Stimulated activated effector memory CD8-positive, alpha-beta T cell treated with anti-CD3 and anti-CD28 coated beads, Interleukin-12 subunit alpha, Interleukin-12 subunit beta, amount 100 ng/mL, for 72 hours (primary cell): ENCODE data around the gene SBF2.

Experiments used
- ATAC-seq: fragments of 150-1000 bp; cut with Tn5 transposase; 2 replicates; pipeline ENCODE4 v1.10.0; 2021
- DNase-seq, 2 donors: peaks; one replicate each; pipeline ENCODE4 v3.0.0; 2021 to 2022; ENCODE audit warnings: low spot score in 2 of 2
- H3K27ac Mint-ChIP-seq: one replicate; pipeline ENCODE4 v1.8.0; 2022; ENCODE audit warnings: mild to moderate bottlenecking, mixed read lengths
- H3K36me3 Mint-ChIP-seq: one replicate; pipeline ENCODE4 v1.8.0; 2022; ENCODE audit warnings: mild to moderate bottlenecking, mixed read lengths
- H3K4me1 Mint-ChIP-seq: one replicate; pipeline ENCODE4 v1.8.0; 2022; ENCODE audit warnings: mixed read lengths
- H3K4me3 Mint-ChIP-seq: one replicate; pipeline ENCODE4 v1.8.0; 2022; ENCODE audit warnings: mild to moderate bottlenecking, mixed read lengths
- H3K9me3 Mint-ChIP-seq: one replicate; pipeline ENCODE4 v1.8.0; 2022; ENCODE audit warnings: mixed read lengths

The SBF2 gene

DNA sequence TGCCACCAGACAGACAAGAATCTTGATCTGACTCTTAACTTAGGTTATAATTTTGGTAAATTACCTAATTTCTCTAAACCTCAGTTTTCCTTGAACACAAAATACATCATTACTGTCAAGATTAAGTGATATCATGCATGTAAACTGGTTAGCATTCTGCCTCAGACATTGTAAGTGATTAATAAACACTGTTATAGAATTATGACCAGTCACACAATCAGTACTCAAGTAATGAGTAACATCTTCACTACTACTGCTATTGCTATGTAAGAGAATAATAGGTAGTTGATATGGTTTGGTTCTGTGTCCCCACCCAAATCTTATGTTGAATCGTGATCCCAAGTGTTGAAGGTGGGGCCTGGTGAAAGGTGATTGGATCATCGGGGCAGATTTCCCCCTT, 218.9 kb downstream of the SBF2 start:
- no peak overlapping the region for H3K27ac Mint-ChIP-seq
- H3K4me1 Mint-ChIP-seq = peaks cover 6% of the 10 kb centered on the region
- no peak overlapping the region for H3K4me3 Mint-ChIP-seq
- H3K36me3 Mint-ChIP-seq = no peaks in the 10 kb centered on the region
- ATAC-seq = peak; percentile 91
- no peak for DNase-seq
- H3K9me3 Mint-ChIP-seq = peaks cover 7% of the 10 kb centered on the region

DNA sequence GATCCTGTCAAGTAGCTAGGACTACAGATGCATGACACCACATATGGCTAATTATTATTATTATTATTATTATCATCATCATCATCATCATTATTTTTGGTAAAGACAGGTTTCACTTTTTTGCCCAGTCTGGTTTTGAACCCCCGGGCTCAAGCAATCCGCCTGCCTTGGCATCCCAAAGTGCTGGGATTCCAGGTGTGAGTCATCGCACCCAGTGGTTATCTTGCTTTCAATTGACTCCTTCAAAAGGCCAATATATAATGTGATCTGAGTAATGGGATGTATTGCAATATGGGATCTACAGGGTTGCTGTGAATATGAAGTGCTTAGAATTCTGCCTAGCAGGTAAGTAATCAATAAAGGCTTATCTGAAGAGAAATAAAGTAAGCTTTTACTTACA, 221.2 kb downstream of the SBF2 start:
- Mint-ChIP-seq H3K9me3 (peaks cover 4% of the 10 kb centered on the region), H3K4me3 (no peak overlapping the region), H3K4me1 (peaks cover 6% of the 10 kb centered on the region), H3K27ac (no peak overlapping the region), H3K36me3 (no peaks in the 10 kb centered on the region)
- DNase-seq = no peak
- ATAC-seq = no peak

DNA sequence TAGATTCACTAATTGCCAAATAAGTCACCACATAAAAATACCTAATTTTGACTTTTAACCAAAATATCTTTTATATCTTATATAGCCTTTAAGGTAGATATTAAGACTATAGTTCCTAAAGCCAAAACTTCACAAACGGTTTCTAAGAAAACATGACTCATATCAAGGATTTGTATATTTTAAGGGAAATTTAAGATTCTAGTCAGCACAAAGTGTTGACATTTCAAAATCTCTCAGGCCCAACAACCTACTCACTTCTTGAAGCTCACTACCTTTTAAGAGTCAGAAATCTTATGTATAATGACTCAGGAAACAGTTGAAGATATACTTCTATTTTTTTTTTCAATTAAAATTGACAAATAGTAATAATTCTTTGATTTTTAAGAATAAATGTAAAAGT, 221.9 kb downstream of the SBF2 start:
- Mint-ChIP-seq H3K4me1 (peaks cover 6% of the 10 kb centered on the region), H3K27ac (no peak overlapping the region), H3K9me3 (peaks cover 4% of the 10 kb centered on the region), H3K4me3 (no peak overlapping the region), H3K36me3 (no peaks in the 10 kb centered on the region)
- ATAC-seq (no peak), DNase-seq (no peak)

DNA sequence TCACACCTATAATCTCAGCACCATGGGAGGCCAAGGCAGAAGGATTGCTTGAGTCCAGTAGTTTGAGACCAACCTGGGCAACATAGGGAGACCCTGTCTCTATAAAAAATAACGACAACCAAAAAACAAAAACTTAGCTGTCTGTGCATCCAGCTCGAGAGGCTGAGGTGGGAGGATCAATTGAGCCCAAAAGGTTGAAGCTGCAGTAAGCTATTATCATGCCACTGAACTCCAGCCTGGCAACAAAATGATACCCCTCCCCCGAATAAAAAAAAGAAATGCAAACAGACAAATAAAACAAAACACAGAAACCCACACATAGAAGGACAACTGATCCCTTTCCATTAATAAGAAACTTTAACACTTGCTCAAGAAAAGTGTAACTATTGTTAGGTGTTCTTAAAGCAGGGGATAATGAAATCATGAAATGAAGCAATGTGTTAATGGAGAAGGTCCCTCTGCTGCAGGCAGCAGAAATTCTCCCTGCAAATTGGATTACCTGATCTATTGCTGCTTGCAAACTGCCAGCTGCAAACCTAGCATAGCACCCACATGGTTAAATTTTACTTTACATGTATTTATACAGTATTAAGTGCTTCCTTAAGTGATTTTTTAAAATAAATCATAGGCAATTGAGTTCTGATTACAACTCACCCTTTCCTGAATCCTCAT, 226.3 kb downstream of the SBF2 start:
- Mint-ChIP-seq H3K36me3 (no peaks in the 10 kb centered on the region), H3K9me3 (peaks cover 2% of the 10 kb centered on the region), H3K27ac (no peak overlapping the region), H3K4me1 (no peaks in the 10 kb centered on the region), H3K4me3 (no peak overlapping the region)
- ATAC-seq (no peak), DNase-seq (no peak)

DNA sequence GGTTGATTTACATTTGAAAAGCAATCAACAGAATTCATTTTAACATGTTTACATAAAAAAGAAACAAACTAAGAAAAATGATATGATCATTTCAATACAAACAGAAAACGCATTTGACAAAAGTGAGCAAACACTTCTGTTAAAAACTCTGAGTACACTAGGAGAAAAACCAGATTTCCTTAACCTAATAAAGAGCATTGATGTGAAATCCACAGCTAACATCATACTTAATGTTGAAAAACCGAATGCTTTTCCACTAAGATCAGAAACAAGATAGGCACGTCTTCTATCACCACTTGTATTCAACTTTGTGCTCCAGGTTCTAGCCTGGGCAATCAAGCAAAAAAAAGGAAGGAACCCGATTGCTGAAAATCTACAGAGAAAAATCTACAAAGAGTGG, 227.6 kb downstream of the SBF2 start:
- DNase-seq = no peak
- no peak overlapping the region for H3K4me3 Mint-ChIP-seq
- ATAC-seq = no peak
- no peak overlapping the region for H3K27ac Mint-ChIP-seq
- no peaks in the 10 kb centered on the region for H3K4me1 Mint-ChIP-seq
- no peaks in the 10 kb centered on the region for H3K36me3 Mint-ChIP-seq
- H3K9me3 Mint-ChIP-seq = peaks cover 10% of the 10 kb centered on the region

DNA sequence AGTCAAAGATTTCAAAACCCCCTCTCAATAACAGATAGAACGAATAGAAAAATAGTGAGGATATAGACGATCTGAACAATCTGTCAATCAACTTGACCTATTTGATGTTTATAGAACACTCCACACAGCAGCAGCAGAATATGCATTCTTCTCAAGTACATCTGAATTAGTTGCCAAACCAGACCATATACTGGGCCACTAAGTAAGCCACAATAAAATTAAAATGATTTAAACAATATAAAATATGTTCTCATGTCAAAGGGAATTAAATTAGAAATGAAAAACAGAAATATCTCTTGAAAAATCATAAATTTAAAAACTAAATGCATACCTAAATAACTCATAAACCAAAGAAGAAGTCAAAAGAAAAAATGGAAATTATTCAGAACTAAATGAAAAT, 229.2 kb downstream of the SBF2 start:
- H3K4me1 Mint-ChIP-seq = no peaks in the 10 kb centered on the region
- H3K9me3 Mint-ChIP-seq = peaks cover 15% of the 10 kb centered on the region
- H3K27ac Mint-ChIP-seq = no peak overlapping the region
- no peak for DNase-seq
- H3K4me3 Mint-ChIP-seq = no peak overlapping the region
- no peaks in the 10 kb centered on the region for H3K36me3 Mint-ChIP-seq
- ATAC-seq = no peak

DNA sequence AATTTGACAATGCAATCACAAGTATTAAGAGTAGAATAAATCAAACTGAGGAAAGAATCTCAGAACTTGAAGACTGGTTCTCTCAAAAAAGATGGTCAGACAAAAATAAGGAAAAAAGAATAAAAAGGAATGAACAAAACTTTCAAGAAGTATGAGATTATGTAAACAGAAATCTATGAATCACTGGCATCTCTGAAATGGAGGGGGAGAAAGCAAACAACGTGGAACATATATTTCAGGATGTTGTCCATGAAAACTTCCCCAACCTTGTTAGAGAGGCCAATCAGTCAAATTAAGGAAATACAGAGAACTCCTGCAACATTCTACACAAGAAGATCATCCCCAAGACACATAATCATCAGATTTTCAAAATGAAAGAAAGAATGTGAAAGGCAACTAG, 235.7 kb downstream of the SBF2 start:
- Mint-ChIP-seq H3K4me1 (peaks cover 15% of the 10 kb centered on the region), H3K4me3 (no peak overlapping the region), H3K9me3 (peaks cover 38% of the 10 kb centered on the region), H3K27ac (no peak overlapping the region), H3K36me3 (no peaks in the 10 kb centered on the region)
- ATAC-seq (no peak), DNase-seq (no peak)

DNA sequence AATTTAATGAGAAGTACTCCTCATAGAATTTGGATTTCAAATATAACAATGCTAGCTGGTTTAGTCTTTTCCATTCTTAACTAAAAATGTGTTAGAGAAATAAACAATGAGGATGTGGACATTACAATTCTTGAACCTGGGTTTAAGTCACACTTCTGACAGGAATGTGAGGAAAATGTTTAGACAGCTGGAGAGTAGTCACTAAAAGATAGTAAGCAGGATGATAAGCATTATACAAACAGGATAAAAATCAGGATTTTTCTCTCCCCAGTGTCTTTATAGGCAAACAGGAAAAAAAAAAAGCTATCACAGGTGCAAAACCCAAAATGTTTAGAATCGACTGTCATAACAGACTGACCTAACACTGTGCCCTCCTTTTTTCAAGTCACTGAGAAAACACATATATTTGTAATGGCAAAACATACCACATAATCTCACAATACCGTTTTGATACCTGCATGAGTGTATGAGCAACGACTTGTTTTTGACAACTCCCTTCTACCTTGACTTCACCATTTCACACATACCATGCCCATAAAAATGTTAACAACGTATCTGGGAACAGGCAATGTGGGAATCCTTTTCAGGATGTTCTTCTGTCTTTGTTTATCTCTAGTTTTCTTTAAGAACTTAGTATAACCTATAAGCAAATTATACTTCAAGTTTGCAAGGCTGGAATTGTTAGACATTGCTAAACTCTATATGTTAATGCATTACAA, 242.0 kb downstream of the SBF2 start:
- Mint-ChIP-seq H3K36me3 (no peaks in the 10 kb centered on the region), H3K4me1 (peaks cover 1% of the 10 kb centered on the region)

DNA sequence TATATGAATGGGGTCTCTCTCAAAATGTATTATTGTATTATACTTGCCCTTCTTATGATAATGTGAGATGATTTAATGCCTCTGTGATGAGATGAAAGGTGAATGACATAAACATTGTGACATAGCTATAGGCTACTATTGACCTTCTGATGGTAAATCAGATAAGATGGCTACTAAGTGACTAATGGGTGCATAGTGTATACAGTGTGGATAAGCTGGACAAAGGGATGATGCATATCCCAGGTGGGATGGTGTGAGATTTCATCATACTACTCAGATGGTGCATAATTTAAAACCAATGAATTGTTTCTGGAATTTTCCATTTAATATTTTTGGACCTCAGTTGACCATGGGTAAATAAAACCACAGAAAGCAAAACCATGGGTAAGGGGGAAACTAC, 243.5 kb downstream of the SBF2 start:
- Mint-ChIP-seq H3K9me3 (peaks cover 7% of the 10 kb centered on the region), H3K36me3 (no peaks in the 10 kb centered on the region), H3K27ac (no peak overlapping the region)

More for the DNA sequence above, 242.0 kb downstream of the SBF2 start:
- Mint-ChIP-seq H3K27ac (no peak overlapping the region), H3K4me3 (no peak overlapping the region), H3K9me3 (peaks cover 3% of the 10 kb centered on the region)
- ATAC-seq (no peak), DNase-seq (no peak)

DNA sequence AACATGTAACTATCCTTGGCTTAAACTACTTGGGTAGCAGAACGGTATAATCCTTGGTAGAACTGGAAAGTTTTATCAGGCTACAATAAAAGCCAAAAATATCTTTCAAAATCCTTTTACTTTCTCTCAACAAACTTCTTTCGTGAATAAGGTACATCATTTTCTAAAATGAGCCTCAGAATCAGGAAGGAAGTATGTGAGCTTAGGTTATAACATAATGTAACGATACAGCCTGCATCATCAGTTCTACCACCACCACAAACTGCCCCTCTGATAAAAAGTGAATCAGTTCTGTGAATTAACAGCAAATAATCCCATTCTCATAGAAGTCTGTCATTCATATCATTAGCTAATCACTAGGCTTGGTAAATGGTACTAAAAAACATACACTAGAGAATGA, 244.3 kb downstream of the SBF2 start:
- H3K4me1 Mint-ChIP-seq = no peaks in the 10 kb centered on the region
- ATAC-seq (no peak), DNase-seq (no peak)
- peaks cover 8% of the 10 kb centered on the region for H3K9me3 Mint-ChIP-seq
- H3K27ac Mint-ChIP-seq = no peak overlapping the region
- no peak overlapping the region for H3K4me3 Mint-ChIP-seq
- H3K36me3 Mint-ChIP-seq = no peaks in the 10 kb centered on the region

More for the DNA sequence above, 243.5 kb downstream of the SBF2 start:
- no peak overlapping the region for H3K4me3 Mint-ChIP-seq
- no peaks in the 10 kb centered on the region for H3K4me1 Mint-ChIP-seq
- ATAC-seq = no peak
- DNase-seq = no peak

DNA sequence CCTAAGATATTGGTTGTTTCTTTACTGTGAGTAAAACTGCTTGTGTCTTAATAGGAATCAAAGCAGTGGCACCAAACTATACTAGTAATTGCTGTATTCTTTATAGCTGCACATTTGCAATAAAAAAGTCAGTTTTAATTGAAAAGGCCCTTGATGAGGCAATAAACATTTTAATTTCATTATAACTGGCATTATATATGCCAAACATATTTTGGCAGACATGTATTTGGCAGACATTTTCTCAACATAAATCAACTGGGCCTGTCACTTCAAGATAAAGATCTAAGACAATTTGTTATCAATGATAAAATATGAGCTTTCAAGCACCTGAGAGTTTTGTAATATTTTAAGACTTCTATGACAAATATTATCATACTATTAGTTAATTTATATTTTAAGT, 245.7 kb downstream of the SBF2 start:
- DNase-seq (no peak), ATAC-seq (no peak)
- H3K4me1 Mint-ChIP-seq = no peaks in the 10 kb centered on the region
- no peaks in the 10 kb centered on the region for H3K36me3 Mint-ChIP-seq
- peaks cover 17% of the 10 kb centered on the region for H3K9me3 Mint-ChIP-seq
- no peak overlapping the region for H3K27ac Mint-ChIP-seq
- no peak overlapping the region for H3K4me3 Mint-ChIP-seq

DNA sequence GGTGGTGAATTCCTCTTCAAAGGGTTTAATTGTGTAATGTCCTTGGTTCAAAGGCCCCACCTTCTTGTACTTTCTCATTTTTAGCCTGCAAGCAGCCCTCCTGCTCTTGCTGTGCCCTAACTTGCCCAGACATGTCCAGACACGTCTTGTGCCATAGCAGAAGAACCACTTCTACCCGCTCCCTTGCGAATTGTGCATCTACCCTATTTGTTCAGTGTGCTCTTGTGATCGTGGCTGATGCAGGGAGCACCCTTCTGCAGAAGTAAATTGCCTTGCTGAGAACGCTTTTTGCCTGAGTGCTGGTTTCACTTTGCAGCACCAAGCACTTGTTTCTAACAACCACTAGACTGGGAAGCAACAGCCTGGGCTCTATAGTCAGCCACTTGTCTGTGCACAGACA, 249.4 kb downstream of the SBF2 start:
- no peak overlapping the region for H3K4me3 Mint-ChIP-seq
- no peaks in the 10 kb centered on the region for H3K36me3 Mint-ChIP-seq
- H3K27ac Mint-ChIP-seq = peak overlapping the region; percentile 56
- peaks cover 21% of the 10 kb centered on the region for H3K9me3 Mint-ChIP-seq
- ATAC-seq = no peak
- H3K4me1 Mint-ChIP-seq = no peaks in the 10 kb centered on the region
- no peak for DNase-seq

DNA sequence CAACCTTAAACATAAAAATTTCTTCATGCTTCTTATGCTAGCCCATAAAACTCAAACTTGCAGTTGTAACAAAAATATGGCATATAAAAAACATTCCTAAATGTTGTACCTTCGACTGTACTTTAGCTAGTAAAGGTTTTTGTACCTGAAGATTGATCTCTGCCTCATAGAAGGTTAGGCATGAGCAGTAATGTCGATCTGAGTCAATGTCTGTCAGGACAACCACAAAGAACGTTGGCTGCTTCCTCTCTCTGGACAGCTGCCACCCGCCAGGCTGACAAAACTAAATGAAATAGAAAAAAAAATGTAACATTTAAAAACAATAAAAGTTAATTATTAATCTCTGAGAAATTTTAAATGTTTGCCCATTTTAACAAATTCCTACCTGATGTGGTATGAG, 251.3 kb downstream of the SBF2 start:
- DNase-seq = no peak
- H3K4me3 Mint-ChIP-seq = no peak overlapping the region
- H3K36me3 Mint-ChIP-seq = no peaks in the 10 kb centered on the region
- no peak overlapping the region for H3K27ac Mint-ChIP-seq
- peaks cover 21% of the 10 kb centered on the region for H3K9me3 Mint-ChIP-seq
- ATAC-seq = no peak
- no peaks in the 10 kb centered on the region for H3K4me1 Mint-ChIP-seq

DNA sequence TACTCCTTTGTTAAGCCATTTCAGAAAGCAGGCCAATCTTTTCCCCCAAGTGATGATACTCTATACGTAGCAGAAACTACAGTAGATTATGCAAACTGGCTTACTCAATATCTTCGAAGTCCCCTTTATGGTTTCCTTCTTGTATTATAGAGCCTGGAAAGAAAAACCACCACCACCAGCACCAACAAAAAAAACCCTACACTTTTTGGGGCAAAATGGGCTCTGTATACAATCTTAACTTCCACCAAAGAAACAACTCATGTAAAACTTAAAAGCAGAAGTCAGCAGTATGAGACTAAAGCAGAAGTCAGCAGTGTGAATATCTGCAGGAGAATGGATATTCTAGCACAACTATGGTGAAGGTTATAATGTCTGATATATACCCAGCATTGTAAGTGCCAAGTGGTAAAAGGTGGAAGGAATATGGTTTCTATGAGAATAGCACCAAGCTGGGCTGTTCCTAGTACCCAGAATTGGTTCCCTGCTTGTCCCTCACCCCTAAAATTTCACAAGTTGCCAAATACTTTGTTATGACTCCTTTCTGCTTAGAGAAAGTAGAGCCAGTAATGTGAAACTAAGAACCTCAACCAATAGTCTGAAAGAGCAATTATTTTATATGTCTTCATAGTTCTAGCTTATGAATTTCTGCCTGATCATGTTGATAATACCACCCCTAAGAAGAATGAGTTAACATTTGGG, 252.1 kb downstream of the SBF2 start:
- H3K9me3 Mint-ChIP-seq = peaks cover 17% of the 10 kb centered on the region
- ATAC-seq (no peak), DNase-seq (no peak)
- no peak overlapping the region for H3K4me3 Mint-ChIP-seq
- no peak overlapping the region for H3K27ac Mint-ChIP-seq
- no peaks in the 10 kb centered on the region for H3K36me3 Mint-ChIP-seq
- no peaks in the 10 kb centered on the region for H3K4me1 Mint-ChIP-seq

DNA sequence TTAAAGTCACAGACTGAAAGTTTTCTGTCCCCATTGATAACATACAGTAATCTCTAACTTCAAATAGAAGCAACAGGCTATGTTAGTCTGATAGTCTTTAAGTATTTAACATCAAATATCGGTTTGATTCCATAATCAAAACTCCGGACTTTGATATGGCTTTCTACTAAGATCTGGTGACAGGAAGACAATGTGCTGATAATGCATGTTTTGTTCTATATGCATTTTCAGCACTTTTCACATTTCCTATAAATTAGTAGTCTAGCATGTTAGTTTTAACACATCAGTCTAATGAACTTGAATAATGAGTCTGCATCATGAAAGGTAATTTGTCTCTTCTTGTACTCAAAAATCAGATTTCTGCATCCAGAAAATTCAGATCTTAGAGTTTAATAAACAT, 252.7 kb downstream of the SBF2 start:
- ATAC-seq (no peak), DNase-seq (no peak)
- Mint-ChIP-seq H3K4me1 (no peaks in the 10 kb centered on the region), H3K4me3 (no peak overlapping the region), H3K27ac (no peak overlapping the region), H3K9me3 (peaks cover 16% of the 10 kb centered on the region), H3K36me3 (no peaks in the 10 kb centered on the region)
